ENCODE results near the gene MCRIP2. TPM values are rescaled to one million over a fixed set of nuclear protein-coding genes. Genes with fewer than 3 reads are reported as not detected.

Gene MCRIP2
- total RNA-seq, 6 donors from 2014 or later, result 34.9 to 85.7 (median 53.3) TPM

DNA sequence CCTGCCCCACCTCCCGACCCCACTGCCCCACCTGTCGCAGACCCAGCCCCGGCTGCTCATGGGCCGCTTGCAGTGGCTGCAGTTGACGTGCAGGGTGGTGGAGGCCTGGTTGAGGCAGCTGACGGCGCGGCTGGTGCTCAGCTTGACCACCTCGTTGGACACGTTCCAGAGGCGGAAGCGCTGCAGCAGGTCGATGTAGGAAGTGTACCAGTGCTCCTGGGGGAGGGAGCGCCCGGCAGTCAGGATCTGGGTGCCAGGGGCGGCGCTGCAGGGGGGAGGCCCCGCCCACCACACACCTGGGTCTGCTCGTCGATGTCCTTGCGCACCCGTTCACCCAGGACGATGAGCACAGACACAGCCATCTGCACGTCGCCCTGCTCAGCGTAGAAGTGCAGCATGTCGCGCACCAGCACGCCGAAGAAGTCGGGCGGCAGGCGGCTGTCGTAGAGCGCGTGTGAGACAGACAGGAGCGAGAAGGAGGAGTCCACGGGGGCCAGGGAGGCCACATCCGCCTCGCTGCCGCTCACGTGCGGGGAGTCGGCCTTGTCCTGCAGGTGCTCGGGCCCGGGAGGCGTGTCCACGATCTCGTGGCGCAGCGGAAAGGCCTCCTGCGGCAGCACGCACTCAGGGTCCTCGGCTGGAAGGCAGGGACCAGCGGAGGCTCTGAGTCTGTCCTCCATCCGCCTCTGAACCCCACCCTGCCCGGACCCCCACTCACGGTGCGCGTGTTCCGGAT lies 43.5 kb downstream of the MCRIP2 start:
- peak overlapping the region in 3 of 4 donors; percentile 69 to 84 (median 76) for H3K4me3 ChIP-seq
- DNase-seq, result peak in 1 of 2 donors; percentile 87

GRCh38 chr16:685967-686366 lies 44.3 kb downstream of the MCRIP2 start:
- Histone ChIP-seq H3K9me3 (no peaks in the 10 kb centered on the region), H3K27ac (no peak overlapping the region), H3K36me3 (peaks cover 8 to 39% (median 23%) of the 10 kb centered on the region in 4 donors), H3K4me3 (no peak overlapping the region), H3K4me1 (peaks cover 50 to 79% (median 64%) of the 10 kb centered on the region in 4 donors), H3K27me3 (no peaks in the 10 kb centered on the region)
- TF ChIP-seq EP300 (IDR thresholded peaks at IDR 0.05) (no peak), POLR2AphosphoS5 (IDR thresholded peaks at IDR 0.05) (no peak), POLR2A (IDR thresholded peaks at IDR 0.05) (no peak), CTCF (IDR thresholded peaks at IDR 0.05) (peak in 2 of 6 experiments; percentile 26 to 35)
- WGBS, 2 donors, result 66 to 81% methylated on average over 3 to 10 of the region's 10 CpGs
- DNase-seq (peak; percentile 45 to 79), ATAC-seq (ENCODE audit: low FRiP score in 2 of 2) (no peak)

More for the DNA sequence above, 43.5 kb downstream of the MCRIP2 start:
- Histone ChIP-seq H3K9me3 (no peaks in the 10 kb centered on the region), H3K27ac (peak overlapping the region; percentile 67 to 86 (median 82)), H3K36me3 (peaks cover 8 to 39% (median 23%) of the 10 kb centered on the region in 4 donors), H3K4me1 (peaks cover 48 to 76% (median 61%) of the 10 kb centered on the region in 4 donors), H3K27me3 (no peaks in the 10 kb centered on the region)
- 95 to 96% methylated on average over 34 to 58 of the region's 61 CpGs for WGBS, 2 donors
- TF ChIP-seq CTCF (IDR thresholded peaks at IDR 0.05), result no peak
- no peak for TF ChIP-seq EP300 (IDR thresholded peaks at IDR 0.05)
- no peak for TF ChIP-seq POLR2A (IDR thresholded peaks at IDR 0.05)
- TF ChIP-seq POLR2AphosphoS5 (IDR thresholded peaks at IDR 0.05), result no peak
- no peak for ATAC-seq (ENCODE audit: low FRiP score in 2 of 2)

DNA sequence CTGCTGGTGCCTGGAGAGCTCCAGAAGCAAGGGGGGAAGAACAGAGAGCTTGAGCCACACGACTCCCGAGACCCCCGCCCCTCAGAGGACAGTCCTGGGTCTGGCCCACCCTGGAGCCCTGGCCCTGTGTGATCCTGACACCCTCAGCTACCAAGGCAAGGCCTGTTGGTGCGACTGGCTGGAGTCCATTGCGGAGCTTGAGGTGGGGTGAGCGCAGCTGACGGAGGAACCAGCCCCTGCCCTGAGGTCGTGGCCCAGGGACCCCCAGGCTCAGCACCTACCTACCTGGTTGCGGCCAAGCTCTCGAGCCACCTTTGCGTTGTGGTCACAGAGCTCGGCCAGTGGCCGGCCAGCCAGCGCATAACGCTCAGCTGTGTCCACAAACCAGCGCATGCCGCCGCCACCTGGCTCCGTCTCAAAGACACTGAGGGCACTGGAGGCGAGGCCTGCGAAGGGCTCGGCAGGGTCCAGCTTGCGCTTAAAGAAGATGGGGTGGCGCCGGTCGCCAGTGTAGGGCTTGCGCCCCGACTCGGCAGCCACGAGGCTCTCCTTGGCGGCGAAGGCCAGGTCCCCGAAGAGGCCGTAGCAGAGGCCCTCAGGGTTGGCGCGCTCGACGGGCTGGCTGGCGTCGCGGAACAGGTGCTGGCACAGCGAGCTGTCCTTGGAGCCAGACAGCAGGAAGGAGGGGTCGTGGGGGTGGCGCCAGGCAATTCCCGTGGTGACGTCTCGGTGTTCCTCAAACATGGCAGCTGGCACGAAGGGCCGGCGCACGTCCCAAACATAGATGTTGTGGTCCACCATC lies 45.0 kb downstream of the MCRIP2 start:
- no peak for TF ChIP-seq EP300 (IDR thresholded peaks at IDR 0.05)
- no peak for TF ChIP-seq CTCF (IDR thresholded peaks at IDR 0.05)
- TF ChIP-seq POLR2AphosphoS5 (IDR thresholded peaks at IDR 0.05), result no peak
- TF ChIP-seq POLR2A (IDR thresholded peaks at IDR 0.05), result no peak
- 94 to 97% methylated on average over 23 to 51 of the region's 51 CpGs for WGBS, 2 donors
- DNase-seq (peak in 1 of 2 donors; percentile 86), ATAC-seq (ENCODE audit: low FRiP score in 2 of 2) (no peak)
- Histone ChIP-seq H3K9me3 (no peaks in the 10 kb centered on the region), H3K4me1 (peaks cover 43 to 74% (median 58%) of the 10 kb centered on the region in 4 donors), H3K36me3 (peaks cover 8 to 34% (median 21%) of the 10 kb centered on the region in 4 donors), H3K27ac (no peak overlapping the region), H3K27me3 (no peaks in the 10 kb centered on the region), H3K4me3 (no peak overlapping the region)

- Histone ChIP-seq H3K27ac (no peak overlapping the region), H3K4me1 (peaks cover 37 to 66% (median 50%) of the 10 kb centered on the region in 4 donors), H3K36me3 (peaks cover under 1 to 26% (median 13%) of the 10 kb centered on the region in 4 donors), H3K4me3 (no peak overlapping the region), H3K9me3 (no peaks in the 10 kb centered on the region), H3K27me3 (no peaks in the 10 kb centered on the region)
- no peak for ATAC-seq (ENCODE audit: low FRiP score in 2 of 2)
- 89 to 94% methylated on average over 16 to 19 of the region's 19 CpGs for WGBS, 2 donors
- DNase-seq, result peak in 1 of 2 donors; percentile 77
- no peak for TF ChIP-seq EP300 (IDR thresholded peaks at IDR 0.05)
- no peak for TF ChIP-seq POLR2A (IDR thresholded peaks at IDR 0.05)
- no peak for TF ChIP-seq POLR2AphosphoS5 (IDR thresholded peaks at IDR 0.05)
- TF ChIP-seq CTCF (IDR thresholded peaks at IDR 0.05), result no peak
These were observed 45.9 kb downstream of the MCRIP2 start for GRCh38 chr16:687499-687898.

All from upper lobe of left lung (tissue), 6 donors.